HG03354 (cell line): ENCODE measurements around the gene ADCY2.

Experiments used
- ATAC-seq: cut with Tn5 transposase; IDR thresholded peaks from one replicate; pipeline ENCODE4 v1.9.1; 2021; ENCODE audit warnings: mild to moderate bottlenecking; ENCODE audit not compliant: unreplicated experiment, poor library complexity, severe bottlenecking

The ADCY2 gene

DNA sequence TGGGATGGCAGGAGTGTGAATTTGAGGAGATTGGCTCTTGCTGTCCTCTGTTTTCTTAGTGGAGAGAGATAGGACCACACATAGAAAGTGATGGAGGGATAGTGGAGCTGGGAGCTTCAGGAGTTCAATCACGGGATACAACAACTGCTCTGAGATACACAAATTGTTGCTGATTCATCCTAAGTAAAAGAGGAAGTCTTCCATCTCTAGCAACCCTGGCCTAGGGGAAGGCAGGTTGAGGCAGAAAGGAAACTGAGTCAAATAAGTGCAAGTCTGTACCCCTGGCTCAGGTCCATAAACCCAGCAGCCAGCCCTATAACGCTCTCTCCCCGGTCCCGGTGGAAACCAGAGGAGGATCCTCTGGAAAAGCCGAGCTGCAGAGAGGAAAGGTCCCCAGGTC lies 97.7 kb downstream of the ADCY2 start:
- no peak for ATAC-seq

DNA sequence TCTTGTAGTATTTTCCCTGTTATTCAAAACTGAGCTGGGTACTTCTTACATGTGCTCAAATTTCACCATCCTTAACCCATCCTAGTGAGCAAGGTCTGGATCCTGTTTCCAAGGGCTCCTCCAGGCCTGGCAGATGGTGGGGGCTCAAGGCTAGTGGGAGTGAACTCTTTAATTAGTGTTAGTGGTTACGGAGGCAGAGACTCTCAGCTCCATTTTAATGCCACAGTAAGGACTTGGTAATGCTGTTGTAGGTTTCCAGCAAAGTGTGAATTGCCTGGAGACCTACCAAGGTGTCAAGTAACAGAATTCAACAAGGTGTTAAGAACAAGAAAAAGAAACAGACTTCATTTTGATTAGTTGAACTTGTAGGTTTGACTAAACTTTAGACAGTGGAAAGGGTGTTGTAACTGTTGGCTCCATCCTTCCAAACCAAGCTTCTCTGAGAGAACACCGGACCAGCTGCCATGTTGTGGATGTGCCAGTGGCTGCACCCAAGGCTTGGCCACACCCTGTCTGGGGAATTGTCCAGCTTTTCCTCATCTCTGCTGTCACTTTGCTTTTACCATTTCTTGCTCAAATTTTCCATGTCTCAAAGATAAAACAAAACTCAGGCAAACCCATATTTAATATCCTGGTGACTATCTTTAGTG lies 98.7 kb downstream of the ADCY2 start:
- no peak for ATAC-seq

DNA sequence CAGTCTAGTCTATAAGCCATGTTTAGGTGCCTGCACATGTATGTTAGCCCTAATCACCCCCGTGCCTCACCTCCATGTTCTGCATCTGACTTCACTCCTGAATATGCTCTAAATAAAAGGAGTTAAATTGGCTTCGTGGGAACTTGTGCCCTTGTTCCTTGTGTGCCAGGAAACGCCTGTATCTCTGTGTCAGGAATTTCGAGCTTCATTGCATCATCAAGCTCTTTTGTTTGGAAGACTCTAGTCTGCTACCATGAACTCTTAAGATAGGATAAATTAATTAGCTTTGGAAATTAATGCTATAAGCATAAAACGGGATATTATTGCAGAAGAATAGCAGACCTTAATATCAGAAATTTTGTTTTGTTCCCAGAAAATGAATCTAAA lies 99.2 kb downstream of the ADCY2 start:
- no peak for ATAC-seq

DNA sequence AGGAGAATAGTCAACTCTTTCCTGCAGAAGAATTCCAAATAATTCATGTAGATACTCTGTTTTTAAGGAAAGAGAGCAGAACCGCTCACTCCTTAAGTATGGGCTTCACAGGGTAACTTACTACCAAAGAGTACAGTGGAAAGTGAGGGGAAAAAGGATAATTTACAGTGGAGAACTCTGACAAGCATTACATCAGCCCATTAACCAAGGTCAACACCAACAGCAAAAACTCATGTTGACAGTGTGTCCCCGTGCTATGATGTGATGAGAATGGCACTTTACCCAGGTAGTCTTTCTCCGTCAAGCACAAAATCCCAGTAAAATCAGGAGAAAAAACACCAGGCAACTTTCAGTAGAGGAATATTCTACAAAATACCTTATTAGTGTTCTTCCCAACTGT lies 104.3 kb downstream of the ADCY2 start:
- ATAC-seq: no peak

DNA sequence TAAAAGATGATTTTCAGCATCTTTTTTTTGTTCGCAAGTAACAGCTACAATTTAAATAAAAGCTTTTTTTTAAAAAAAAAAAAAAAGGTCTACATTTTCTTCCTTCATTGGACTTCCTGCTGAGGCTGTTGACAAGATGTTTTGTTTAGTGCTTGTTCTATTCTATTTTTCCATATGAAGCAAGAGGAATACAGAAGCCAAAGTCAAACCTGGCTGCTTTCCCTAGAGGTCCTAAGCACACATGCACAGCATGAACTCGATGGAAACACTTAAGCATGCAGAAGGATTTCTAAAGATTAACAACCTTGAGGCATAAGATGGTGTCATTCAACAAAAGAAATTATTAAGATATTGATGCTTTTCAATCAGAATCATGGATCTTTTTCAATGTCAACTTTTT lies 105.1 kb downstream of the ADCY2 start:
- ATAC-seq: no peak

DNA sequence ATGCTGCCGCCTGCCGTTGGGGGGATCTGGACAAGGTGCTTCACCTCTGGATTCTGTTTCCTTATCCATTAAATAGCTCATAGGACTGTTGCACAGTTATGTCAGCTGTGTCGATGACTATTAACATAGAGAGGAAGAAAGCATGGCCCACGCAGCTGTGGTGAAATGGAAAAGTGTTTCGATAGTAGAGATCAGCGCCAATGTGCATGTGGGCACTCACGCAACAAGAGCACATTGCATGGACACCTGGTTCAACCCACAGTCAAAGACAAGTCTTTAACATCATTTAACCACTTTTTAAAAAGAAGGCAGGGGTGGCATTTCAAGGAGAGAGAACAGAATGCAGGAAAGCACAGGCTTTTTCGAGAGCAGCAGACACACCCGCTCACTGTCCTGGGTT lies 107.6 kb downstream of the ADCY2 start:
- no peak for ATAC-seq

DNA sequence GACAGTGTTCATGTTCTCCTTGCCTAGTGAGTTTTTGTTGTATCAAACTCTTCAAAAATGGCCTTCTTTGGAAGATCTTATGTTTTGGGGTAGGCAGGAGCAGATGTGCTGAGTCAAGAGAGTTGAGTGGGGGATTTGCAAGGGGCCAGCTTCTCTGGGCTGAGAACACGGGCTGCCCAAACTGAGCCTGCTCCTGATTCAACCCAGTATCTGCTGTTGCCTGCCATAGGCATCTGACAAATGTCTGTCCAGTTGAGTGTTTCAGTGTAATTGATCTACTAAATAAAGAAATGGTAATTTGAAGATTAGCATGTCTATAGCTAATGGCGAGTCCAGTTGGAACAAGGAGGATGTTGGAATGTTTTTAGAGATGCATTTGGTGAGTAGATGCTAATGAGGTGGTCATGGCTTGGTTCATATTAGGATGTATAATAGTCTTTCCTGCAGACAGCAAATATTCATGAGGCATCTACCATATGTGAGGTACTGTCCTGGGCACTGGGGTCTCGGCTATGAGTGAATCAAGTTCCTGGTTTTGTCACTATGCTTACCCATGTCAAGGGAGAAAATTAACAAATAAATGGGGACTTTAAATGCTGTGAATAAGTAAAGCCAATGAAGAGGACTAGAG lies 119.5 kb downstream of the ADCY2 start:
- ATAC-seq: no peak

DNA sequence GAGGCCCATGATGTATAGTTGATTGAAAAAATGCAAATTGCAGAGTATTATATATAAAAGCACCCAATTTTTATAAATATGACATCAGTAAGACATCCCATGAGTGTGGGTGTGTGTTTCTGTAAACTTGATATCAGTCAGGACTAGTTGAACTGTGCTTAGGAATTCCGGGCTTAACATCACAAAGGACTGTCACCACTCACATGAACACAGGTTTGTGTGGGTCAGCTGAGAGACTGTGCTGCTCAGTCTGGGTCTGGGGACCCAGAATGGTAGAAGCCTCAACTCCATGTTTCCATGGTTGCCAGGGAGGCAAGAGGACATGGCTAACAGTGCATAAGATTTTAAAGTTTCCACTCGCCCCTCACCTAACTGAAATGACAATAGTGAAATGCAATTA lies 120.3 kb downstream of the ADCY2 start:
- ATAC-seq: no peak

DNA sequence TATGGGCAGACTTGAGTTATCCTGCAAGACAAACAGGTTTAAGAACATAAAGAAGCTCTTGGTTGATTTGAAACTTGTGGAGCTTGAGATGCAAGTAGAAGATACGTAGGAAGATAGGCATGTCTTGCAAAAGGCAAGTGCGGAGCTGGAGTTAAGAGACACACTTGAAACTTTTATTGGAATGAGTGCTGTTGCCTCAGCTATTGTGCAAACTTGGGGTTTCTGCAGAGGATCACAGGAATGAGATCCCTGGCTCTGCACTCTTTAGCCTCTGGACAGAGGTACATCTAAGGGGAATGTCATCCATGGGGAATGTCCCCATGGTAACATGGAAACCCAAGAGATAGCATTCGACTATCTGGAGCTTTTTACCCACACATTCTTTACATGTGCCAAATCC lies 121.1 kb downstream of the ADCY2 start:
- ATAC-seq: no peak

DNA sequence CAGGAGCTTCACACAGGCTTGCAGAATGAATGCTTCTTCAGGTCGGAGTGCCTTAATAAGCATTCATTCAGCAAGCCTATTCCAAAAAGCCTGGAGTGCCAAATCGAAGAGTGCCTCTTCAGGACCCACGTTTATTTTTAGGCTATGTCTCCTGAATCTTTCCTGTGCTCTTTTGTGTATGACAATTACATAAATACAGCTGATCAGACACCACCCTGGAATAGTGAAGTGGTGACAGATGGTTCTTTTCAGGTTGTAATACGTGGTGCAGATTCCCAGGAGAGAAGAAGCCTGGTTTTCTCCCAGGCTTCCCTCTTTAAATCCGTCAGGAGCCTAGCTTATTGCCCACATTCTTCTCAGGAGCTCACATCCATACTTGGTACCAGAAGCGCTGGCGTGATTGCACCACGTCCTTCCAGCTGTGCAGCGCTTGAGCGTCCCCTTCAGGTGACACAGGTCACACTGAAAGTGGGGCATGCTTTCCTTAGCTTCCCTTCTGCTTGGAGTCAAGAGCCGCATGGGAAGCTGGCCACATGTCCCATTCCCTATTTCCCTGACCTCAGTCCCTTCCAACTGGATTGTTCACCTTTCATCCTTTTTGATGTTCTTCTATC lies 123.1 kb downstream of the ADCY2 start:
- no peak for ATAC-seq

DNA sequence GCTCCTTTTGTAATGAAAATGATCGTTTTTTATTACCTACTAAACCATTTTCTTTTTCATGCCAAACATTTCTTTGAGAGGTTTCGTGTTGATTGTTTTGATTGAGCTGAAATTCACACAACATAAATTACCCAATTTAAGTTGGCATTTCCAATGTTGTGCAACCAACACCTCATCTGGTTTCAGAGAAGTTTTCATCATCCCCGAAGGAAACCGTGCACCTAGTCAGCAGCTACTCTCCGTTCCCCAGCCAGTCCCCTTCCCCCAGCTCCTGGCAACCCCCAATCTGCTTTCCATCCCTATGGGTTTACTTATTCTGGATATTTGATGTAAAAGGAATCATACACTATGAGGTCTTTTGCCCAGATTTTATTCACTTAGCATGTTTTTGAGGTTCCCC lies 123.6 kb downstream of the ADCY2 start:
- no peak for ATAC-seq

DNA sequence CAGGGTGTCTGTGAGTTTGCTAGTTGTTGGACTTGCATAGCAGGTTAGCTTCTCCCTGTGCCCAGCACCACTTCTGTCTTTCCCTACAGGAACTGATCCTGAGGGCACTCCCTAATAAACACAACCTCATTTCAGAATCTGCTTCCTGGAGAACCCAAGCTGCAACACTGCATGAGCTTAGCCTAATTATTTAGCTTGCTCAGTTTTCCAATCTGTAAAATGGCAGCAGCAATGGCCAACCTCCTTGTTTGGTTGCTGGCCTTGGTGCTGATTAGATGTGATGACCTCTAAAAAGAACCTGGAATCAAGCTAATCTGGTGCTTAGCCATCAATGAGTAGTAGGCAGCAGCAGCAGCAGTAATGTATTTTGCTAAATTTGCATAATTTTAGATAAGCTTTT lies 133.9 kb downstream of the ADCY2 start:
- no peak for ATAC-seq

DNA sequence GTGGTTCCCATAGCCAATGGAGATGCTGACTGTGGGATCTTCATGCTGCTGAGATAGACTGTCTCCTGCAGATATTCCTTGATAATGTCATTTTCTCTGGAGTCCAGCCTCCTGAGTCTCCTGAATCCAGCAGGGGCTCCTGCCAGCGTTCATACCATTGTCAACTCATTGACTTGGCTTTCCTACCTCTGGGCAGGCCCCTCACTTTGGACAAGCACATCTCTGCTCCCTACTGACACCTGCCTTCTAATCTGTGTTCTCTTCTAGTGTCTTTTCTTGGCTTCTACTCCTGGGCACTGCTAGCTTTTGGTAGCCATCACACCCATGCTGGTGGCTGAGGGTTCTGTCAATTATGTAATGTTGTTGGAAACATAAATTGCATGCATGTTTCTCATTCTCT lies 138.0 kb downstream of the ADCY2 start:
- ATAC-seq: no peak

DNA sequence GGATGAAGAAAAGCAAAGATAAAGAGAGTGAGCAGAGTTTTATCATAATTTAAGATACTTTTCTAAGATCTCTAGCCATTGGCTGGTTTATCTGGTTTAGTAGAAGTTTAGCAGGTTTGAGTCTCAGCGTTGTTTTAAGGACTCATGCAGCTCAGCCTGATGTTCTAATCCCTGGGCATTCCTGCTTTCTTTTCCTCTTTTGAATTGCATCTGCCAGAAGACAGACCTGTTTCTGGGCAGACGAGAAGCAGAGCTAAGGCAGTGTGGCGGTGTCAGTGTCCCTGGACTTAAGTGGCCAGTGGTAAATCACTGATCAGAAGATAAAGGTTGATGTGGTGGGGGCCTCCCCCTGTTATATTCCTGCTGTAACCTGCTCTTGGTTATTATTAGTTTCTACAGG lies 138.6 kb downstream of the ADCY2 start:
- ATAC-seq: no peak

DNA sequence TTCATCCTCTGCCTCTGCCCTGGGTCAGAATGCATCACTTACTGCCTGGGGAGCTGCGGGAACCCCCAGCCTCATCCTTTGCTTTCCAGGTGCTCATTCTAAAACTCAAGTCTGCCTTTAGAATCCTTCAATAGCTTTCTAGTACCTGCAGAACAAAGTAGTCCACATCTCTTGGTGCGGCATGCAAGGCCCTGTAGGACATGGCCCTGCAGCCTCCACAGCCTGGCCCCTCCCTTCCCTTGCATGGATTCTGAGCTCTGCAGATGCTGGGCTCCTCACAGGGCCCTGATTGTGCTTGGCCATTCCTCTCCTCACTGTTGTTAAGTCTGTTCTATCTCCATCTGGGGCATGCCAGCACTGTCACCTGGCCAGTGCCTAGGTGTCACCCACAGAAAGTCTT lies 141.6 kb downstream of the ADCY2 start:
- ATAC-seq: no peak

DNA sequence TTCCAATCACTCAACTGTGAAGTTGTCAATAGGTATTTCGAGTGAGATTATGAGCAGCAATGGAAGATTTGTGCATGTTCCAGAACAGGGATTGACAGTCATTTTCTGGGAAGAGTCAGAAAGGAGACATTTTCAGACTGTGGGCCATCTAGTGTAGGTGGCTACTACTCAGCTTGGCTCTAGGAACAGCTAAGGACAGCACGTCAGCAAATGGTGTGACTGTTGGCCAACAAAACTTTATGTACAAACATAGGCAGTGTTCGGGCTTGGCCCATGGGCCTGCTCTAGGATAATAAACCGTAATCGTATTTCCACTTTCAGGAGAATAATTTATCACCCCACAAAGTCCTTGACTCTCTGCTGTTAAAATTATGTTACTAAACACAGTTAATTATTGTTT lies 143.6 kb downstream of the ADCY2 start:
- ATAC-seq: no peak

DNA sequence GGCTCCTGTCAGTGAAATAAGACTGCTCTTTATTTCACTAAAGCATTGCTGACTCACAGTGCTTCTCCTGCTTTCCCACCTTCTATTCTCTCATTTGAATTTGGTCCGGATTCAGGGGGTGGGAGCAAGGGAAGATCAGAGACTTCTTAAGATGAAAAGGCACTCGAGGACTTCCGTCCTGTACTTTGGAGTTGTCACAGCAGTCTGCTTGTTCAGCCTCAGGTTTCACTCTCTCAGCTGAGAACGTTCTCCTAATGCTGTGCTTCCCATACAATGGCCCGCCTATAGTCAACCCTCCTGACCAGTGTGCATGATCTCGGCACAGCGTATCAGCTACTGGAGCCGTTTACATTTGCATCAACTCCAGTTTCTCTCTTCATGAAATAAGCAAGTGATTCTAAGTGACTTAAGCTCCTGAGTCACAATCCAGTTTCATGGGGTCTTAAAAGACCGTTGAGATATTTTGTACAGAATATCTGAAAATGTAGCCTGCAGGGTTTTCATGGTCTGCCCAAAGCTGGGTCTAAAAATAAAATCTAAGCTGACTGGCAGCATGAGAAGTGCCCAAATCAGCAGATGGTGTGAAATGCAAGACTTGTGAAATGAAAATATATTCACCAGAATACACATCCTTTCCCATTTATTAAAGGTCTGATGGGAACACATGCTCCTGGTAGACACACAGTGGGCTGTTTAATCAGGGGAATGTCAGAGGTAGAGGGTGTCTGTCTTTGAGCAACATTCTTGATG lies 145.0 kb downstream of the ADCY2 start:
- no peak for ATAC-seq

DNA sequence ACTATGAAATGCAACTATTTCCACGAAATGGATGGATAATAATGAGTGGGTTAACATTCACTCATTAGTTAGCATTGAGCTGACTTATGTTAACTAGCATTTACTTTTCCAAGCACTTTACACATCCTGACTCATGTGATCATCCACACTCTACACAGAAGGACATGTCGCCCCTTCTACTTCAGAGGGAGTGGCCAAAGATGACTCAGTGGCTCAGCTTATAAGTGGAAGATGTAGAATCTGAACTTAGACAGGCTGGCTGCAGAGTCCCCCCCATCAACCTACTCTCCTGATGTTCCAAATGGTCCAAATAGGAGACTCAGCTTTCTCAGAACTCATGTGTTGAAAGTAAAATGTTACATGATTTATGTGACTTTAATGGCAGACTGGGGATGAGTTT lies 146.0 kb downstream of the ADCY2 start:
- ATAC-seq: no peak

DNA sequence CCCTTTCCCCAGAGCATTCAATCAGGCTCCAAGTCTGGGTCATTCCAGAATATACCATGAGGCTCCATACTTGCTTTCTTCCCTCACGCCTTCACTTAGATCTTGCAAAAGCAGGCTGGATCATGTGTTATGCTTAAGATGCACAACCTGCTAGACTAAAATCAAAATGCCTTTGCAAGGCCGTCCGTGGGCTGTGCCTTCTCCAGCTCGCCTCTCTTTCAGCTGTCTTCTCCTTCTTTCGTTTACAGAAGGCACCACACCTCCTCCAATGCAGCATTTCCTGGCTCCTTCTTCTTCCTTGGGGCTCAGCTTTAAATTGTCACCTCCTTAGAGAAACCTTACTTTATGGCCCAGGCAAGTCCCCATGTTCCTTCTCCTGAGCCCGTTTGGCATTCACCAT lies 150.6 kb downstream of the ADCY2 start:
- no peak for ATAC-seq

DNA sequence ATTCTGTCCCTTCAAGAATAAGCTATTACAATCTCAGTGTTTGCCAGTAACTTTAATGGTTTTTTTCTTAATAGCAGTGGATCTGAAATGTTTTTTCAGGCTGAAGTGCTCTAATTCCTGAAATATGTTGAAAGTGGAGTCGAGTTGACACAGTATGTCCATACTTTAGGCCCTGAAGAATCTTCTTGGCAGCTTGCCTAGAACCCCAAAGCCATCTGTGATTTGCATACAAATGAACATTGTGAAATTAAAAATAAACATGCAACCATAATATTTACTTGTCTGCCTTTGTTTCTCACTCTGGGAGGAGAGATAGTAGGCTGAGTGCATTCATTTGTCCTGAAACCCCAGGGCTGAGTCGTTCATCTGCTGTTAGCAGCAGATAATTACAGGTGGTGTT lies 152.7 kb downstream of the ADCY2 start:
- ATAC-seq: no peak

DNA sequence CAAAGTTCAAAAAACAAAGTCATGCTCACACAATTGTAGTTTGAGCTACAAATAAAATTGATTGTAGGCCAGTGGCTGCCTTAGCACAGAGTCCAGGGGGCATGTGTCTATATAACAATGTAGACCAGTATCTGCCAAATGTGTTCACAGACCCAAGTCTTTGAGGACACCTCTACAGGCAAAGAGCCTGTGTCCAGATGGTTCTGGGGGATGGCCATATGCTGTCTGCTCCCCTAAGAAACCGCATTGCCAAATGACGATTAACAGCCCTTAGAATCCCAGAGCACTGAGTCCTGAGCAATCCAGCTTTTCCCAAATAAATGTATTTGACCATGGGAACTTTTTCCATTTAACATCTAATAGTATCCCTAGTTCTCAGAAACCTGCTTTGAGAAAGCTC lies 169.6 kb downstream of the ADCY2 start:
- ATAC-seq: no peak
